GM19324 (cell line): Measurements from ENCODE around the gene RMND5B.
"Not testable (repeated sequence)": the region's sequence is repeated elsewhere in the genome, so short reads cannot be mapped to it uniquely, and the experiment has no call there.

Source experiments
- ATAC-seq: cut with Tn5 transposase; IDR thresholded peaks from one replicate; pipeline ENCODE4 v1.9.1; 2021; ENCODE audit warnings: mild to moderate bottlenecking, moderate library complexity; ENCODE audit not compliant: unreplicated experiment, low FRiP score

Gene RMND5B

DNA sequence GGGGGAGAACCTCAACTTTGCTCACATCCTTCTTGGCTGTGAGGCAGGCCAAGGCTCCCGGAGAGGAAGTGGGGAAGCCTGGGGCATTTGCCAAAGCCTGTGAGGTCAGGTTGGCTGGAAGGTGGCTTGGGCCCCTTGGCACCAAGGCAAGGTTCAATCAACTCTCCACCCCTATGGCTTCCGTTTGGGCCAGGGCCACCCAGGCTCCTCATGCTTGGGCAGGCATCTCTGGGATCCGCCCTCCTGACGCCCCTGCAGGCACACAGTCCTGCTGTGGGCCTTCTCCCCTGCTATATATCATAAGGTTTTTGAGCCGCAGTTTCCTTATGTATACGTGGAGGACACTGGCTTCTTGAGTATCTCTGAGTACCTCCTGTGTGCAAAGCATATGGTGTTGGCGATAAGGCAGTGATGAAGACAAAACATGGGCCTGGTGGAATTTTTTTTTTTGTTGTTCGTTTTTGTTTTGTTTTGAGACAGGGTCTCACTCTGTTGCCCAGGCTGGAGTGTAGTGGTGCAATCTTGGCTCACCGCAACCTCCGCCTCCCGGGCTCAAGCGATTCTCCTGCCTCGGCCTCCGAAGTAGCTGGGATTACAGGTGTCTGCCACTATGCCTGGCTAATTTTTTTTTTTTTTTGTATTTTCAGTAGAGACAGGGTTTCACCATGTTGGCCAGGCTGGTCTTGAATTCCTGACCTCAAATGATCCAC is 3.4 kb upstream of the RMND5B start:
- not testable (repeated sequence) for ATAC-seq

DNA sequence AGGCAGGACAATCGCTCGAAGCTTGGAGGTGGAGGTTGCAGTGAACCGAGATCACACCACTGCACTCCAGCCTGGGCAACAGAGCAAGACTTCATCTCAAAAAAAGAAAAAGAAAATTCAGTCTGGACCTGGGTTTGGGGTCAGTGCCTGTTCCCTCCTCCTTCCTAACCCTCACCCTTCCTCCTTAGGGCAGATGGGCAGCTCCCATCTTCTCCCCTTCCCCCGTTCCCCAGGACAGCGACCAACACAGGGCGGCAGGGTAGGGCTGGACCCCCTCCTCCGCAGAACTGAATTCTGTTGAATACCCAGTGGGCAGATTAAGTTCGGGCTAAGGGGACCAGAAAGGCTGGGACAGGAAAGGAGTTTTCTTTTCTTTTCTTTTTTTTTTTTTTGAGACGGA is 1.5 kb upstream of the RMND5B start:
- ATAC-seq: no peak

- ATAC-seq: not testable (repeated sequence)
These were observed 609 bp upstream of the RMND5B start for GRCh38 chr5:178130234-178130575.

DNA sequence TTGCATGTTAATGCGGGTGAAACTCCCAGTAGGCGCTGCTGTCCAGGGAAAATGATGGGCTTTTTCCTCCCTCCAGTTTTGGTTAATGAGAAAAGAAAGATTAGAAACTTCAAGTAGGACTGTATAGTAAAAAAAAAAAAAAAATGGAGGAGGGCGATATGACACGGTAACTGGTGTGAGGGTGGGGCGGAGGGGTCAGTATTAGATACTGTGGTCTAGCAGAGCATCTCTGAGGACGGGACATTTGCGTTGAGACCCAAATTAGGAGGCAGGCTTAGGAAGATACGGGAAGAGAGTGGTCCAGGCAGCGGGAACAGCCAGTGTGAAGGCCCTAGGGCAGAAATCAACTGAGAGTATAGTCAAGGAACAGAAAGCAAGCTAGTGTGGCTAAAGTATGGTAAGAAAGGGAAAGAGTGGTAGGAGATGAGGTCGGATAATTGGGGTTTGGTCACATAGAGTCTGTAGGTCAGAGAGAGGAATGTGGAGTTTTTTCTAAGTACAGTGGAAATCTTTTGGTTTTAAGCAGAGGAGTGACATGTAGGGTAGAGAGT is 707 bp downstream of the RMND5B start:
- no peak for ATAC-seq

DNA sequence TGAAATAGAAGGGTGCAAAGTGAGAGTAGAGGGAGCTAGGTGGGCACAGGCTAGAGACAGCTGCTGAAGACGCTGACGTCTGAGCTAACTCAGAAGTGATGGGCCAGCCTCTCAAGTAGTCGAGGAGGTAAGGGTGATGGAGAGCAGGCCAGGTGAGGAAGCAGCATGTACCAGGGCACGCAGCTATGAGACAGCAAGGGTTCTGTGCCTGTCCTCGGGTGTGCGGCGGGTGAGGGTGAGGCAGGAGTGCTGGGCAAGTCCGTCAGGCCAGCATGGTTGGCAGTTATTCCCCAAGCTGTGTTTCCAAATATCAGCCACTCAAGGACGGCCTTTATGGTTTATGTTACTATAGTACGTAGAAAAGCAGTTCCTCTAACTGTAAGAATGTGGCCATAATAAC is 6.2 kb downstream of the RMND5B start:
- ATAC-seq: no peak

DNA sequence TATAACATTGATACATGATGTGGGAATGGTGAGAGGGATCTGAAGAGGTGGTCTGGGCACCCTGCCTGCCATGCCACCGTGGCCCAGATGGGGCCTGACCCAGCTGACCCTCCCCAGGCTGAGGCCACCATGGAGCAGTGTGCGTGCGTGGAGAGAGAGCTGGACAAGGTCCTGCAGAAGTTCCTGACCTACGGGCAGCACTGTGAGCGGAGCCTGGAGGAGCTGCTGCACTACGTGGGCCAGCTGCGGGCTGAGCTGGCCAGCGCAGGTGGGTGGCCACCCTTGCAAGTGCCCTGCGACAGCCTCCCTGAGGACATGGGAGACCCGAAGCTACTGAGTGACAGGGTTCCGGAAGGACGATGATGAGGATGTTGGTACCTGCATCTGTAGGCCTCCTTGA is 7.2 kb downstream of the RMND5B start:
- ATAC-seq: no peak

GRCh38 chr5:178141550-178141949 is 10.7 kb downstream of the RMND5B start:
- no peak for ATAC-seq

DNA sequence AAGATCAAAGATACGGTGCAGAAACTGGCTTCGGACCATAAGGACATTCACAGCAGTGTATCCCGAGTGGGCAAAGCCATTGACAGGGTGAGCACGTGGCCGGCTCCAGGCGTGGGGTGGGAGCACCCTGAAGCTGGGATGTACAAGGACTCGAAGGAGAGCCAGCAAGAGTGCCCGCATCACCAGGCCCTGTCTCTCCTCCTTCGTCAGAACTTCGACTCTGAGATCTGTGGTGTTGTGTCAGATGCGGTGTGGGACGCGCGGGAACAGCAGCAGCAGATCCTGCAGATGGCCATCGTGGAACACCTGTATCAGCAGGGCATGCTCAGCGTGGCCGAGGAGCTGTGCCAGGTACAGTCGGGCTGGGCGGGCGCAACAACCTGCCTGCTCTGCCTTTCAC is 11.8 kb downstream of the RMND5B start:
- ATAC-seq: no peak

DNA sequence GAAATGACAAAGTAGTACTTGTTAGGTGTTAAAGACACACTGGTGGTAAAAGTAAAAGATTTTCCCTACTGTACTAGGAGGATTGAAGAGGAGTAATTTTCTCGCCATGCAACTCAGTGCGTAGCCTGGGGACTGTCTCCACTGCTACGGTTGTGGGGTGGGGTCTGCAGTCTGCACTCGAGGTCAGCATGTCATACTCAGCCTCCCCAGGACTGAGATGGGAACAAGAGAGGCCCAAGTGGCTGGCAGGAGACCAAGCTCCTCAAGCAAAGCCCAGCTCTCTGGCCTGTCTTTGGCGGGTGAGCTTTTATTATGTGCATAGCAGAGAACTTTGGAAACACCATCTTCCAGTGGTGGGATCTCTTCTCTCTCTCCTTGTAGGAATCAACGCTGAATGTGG is 12.4 kb downstream of the RMND5B start:
- ATAC-seq: no peak

- no peak for ATAC-seq
These were observed 13.1 kb downstream of the RMND5B start for GRCh38 chr5:178143901-178144300.

DNA sequence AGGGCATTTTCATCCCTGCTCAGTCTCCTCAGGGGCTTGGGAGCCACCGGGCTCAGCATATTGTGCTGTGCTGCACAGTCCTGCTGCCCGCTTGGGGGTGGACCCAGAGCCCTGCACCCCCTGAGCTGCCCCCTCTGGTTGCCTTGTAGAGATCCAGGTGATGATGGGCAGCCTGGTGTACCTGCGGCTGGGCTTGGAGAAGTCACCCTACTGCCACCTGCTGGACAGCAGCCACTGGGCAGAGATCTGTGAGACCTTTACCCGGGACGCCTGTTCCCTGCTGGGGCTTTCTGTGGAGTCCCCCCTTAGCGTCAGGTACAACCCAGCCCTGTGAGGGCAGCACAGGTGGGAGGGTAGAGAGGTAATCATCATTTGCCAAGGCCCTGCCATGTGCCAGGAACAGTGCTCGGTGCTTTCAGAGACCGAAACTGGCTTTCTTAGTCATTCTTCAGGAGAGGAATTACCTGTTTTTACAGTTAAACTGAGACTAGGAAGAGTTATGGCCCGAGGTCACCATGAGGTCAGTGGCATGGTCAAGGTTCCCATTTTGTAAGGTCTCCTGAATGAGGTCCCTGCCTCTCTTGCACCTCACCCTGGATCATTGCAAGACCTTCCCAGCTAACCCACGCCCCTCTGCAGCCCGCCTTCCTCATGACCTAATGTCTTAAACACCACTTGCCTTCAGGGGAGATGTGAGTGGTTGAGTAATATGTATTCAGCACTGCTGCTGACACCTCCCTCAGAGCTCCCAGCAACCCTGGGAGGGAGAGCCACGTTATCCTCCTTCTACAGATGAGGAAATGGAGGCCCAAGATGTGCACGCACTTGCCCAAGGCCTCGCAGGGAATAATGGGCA is 15.4 kb downstream of the RMND5B start:
- no peak for ATAC-seq

DNA sequence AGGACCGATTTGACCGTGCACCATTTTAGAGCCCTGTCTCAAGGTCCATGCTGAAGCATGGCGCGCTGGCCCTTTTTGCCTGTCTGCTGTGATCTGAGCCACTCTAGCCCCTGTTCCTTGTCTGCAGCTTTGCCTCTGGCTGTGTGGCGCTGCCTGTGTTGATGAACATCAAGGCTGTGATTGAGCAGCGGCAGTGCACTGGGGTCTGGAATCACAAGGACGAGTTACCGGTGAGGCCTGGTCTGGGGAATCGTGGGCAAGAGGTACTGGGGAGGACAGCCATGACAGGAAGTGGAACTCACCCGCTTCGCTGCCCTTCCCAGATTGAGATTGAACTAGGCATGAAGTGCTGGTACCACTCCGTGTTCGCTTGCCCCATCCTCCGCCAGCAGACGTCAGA is 16.6 kb downstream of the RMND5B start:
- no peak for ATAC-seq

DNA sequence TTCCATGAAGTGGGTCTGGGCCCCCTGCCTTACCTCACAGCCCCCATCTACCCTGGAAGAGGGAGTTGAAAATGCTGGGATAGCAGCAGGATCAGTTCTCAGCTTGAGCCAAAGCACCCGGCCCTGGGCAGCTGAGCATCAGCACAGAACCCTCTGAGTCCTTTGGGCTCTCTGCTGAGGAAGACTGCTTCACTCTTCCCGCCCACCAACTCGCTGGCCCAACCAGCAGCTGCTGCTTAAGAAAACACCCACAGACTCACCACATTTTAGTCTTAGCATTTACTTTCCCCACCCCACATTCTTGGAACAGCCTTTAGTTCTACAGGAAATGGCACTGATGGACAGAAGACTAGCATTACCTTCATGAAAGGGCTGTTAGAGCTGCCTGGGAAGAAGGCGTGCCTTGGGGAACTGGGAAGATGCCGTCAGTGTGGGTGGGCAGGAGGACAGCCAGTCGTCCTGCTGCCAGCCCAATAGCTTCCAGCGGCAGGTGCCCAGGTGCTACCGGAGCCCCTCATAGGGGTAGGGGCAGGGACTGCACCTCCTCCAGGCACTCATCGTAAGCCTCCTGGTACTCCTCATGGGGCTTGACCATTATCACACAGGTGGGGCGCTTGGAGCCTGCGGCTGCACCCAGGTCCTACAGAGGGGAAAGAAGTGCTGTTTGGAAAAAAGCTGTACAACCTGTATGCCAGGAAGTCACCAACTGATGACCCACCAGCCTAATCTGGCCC is 18.6 kb downstream of the RMND5B start:
- no peak for ATAC-seq

GRCh38 chr5:178150977-178151734 is 20.3 kb downstream of the RMND5B start:
- ATAC-seq: no peak

- ATAC-seq: no peak
These were observed 22.0 kb downstream of the RMND5B start for GRCh38 chr5:178152491-178153444.

DNA sequence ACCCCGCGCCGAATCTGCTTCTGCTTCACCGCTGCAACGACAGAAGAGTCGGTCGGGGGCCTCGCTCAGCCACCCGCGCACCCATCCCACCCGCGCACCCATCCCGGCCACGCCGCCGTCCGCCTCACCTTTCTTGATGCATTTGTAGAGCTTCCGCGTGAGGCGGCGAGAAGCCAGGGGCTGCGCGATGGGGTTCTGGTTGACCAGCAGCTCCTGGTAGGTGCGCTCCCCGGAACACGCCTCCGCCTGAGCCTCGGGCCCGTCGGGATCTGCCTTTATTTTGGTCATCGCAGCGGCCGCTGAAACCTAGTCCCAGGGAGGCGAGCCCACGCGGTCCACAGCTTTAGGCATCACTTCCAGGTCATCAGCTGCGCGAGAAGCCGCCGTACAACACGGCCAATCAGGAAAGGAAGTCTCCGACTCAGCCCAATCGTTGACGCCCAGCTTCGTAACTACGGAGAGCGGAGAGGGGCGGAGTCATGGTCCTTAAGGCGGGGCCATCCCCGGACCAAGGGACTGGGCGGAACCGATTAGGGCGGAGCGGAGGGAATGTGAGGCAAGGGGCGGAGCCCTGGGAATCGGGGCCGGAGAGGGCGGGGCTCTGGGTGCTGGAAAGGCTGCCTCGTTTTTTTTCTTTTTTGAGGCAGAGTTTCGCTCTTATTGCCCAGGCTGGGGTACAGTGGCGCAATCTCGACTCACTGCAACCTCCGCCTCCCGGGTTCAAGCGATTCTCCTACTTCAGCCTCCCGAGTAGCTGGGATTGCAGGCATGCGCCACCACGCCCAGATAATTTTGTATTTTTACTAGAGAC is 22.9 kb downstream of the RMND5B start, which contains the start of gene NHP2:
Gene NHP2, minus strand, starts transcription at position 356 of the 811 bp plus-strand sequence. Its CDS starts 68 bp downstream, at position 288.
- peak; percentile 99 for ATAC-seq

DNA sequence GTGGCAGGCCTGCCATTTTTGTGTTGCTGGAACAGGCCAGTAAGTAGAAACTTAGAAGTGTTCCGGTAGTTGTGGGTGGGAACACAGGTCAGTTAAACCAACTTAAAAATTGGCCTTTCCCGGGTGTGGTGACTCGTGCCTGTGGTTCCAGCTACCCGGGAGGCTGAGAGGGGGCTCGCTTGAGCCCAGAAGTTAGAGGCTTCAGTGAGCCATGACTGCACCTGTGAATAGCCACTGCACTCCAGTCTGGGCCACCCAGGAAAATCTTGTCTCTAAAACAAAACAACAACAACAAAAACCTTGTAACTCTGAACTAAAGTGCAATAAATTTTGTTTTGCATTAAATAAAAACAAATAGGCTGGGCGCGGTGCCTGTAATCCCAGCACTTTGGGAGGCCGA is 24.3 kb downstream of the RMND5B start:
- ATAC-seq: no peak

DNA sequence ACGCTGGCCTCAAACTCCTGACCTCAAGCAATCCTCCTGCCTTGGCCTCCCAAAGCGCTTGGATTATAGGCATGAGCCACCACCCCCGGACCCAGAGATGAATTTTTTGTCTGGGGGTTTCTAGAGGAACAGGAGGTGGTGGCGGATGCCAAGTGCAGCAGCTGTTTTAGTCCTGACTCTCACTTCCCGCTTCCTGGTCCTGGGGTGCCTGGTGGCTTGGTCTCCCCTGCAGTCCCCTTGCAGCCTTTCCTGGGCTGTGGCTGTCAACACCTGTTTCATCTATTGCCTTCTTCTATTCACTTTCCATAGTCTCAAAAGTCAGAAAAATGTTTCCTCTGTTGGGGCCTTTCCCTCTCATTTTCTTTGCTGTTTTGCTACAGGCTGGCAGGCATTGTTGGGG is 29.4 kb downstream of the RMND5B start:
- no peak for ATAC-seq
